Measurements from ENCODE around the gene SLC35F3.

DNA sequence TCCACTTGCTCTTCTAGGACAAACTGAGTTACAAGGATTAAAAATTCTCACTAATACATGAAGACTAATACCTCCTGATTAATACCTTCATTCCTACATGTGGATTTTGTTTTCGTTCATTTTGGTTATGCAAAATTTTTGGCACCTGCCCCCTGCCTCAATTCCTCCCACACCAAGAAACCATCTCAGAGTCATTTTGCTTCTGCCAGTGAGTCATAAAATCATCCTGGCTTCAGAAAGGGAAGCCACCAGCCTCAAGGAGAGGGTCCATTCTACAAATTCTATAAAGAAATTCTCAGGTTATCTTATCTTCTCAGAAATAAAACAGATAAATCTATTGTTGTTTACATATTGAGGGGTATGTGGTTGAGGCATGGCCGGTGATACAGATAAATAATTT lies 365.6 kb downstream of the SLC35F3 start:
- TF ChIP-seq, protein P1, sequence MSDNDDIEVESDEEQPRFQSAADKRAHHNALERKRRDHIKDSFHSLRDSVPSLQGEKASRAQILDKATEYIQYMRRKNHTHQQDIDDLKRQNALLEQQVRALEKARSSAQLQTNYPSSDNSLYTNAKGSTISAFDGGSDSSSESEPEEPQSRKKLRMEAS (IDR thresholded peaks at IDR 0.05): no peak
- no peak for TF ChIP-seq TAF1 (IDR thresholded peaks at IDR 0.05; ENCODE audit: low read depth)
- TF ChIP-seq CREB1 (IDR thresholded peaks at IDR 0.05; ENCODE audit: low read depth): no peak
- no peak for TF ChIP-seq NFIC (IDR thresholded peaks at IDR 0.05)
- TF ChIP-seq EP300 (IDR thresholded peaks at IDR 0.05; ENCODE audit: borderline replicate concordance): no peak
- TF ChIP-seq, protein P2, sequence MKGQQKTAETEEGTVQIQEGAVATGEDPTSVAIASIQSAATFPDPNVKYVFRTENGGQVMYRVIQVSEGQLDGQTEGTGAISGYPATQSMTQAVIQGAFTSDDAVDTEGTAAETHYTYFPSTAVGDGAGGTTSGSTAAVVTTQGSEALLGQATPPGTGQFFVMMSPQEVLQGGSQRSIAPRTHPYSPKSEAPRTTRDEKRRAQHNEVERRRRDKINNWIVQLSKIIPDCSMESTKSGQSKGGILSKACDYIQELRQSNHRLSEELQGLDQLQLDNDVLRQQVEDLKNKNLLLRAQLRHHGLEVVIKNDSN (IDR thresholded peaks at IDR 0.05): no peak

Measured in Ishikawa (cell line).